Measurements from ENCODE around the gene ACO1.
"Not testable (repeated sequence)": the region's sequence is repeated elsewhere in the genome, so short reads cannot be mapped to it uniquely, and the experiment has no call there.

The ACO1 gene

GRCh38 chr9:32384364-32385151 is at the start of gene ACO1:
TSS of gene ACO1 (plus strand) at chr9:32384643. CDS start at chr9:32405507, 20,864 bp downstream.
- peak; percentile 94 for DNase-seq

DNA sequence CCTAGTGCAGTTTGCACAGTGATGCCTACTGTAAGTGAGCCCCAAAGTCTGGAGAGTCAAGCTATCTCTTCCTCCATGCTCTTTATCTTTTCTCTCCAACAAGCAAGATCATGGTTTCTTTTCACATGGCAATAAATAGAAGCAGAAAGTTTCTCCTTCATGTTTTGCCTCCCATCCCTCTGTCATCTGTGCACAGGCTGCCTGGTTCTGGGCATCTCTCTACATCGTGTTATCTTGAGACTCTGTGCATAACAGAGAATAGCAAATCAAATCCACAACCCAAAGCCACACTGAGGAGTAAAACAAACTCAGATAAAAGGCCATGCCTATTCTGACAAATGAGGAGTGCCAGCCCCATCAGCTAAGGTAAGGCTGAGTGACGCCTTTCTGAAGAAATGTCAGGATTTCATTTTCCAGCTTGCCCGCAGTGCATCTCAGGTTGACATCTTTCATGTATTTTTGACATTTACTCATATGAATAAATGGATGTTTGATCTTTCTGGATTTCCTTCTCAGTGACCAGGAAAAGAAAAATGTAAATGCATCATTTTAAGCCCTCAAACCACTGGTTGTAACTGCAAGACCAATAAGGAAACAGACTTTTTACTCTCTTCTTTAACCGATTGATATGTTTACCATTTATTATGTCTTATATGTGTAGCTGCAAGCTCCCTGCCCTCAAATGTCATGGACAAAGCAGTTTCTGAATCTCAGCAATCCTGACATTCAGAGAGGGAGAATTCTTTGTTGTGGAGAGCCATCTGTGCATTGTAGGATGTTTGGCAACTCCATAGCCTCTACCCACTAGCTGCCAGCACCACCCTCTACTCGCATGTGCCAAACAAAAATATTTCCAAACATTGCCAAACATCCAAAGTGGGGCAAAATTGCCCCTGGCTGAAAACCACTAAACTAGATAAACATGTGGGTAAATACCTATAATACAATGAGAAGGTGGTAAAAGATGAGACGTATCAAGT is 49.2 kb upstream of the ACO1 start:
- DNase-seq, result no peak

DNA sequence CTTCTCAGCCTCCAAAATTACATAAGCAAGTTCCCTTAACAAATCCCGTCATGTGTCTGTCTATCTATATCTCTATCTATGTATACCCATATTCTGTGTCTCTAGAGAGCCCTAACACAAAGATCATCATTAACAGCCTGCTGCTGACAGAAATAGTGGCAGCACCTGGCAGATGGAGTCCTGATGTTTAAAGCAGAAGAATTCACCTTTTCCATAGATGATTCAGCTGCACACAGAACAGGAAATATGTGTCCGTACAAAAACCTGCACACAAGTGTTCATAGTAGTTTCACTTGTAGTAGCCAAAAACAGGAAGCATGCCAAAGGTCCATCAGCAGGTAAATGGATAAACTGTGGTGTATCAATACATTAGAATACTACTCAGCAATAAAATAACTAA is 45.0 kb upstream of the ACO1 start:
- DNase-seq, result no peak

DNA sequence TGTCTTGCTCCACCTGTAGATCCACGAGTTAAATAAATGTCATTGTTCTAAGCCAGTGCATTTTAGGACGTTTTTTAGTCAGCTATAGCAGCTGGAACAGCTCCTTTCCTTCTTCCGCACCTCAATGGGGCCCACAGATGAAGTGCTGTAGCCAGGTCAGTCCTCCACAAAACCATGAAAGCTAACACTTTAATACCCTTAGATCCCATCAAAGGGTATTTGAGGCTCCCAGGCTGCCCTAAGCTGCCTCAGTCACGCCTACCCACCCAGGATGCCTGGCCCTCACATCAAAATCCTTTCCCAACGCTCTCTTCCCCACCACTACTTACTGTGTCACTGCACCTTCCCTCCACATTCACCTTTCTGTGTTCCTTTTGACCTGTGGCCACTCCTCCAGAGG is 44.1 kb upstream of the ACO1 start:
- no peak for DNase-seq

GRCh38 chr9:32344551-32345182 is 39.8 kb upstream of the ACO1 start:
- no peak for DNase-seq

GRCh38 chr9:32345243-32345642 is 39.2 kb upstream of the ACO1 start:
- no peak for DNase-seq

DNA sequence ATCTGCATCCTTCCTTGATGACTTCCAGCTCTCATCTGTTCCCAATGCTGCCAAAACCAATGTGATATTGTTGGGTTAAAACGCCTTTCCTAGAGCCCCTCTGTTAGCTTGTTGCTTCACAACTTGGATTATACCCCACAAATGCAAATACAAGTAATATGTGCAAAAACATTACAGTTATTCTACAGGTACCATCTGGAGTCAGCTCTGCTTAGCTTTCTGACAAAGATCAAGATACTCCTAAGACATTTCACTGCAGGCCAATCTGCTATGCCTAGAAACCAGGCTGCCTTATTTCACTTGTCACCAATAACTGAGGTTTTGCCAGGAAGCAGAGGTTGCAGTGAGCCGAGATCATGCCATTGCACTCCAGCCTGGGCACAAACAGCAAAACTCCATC is 36.9 kb upstream of the ACO1 start:
- DNase-seq, result no peak

DNA sequence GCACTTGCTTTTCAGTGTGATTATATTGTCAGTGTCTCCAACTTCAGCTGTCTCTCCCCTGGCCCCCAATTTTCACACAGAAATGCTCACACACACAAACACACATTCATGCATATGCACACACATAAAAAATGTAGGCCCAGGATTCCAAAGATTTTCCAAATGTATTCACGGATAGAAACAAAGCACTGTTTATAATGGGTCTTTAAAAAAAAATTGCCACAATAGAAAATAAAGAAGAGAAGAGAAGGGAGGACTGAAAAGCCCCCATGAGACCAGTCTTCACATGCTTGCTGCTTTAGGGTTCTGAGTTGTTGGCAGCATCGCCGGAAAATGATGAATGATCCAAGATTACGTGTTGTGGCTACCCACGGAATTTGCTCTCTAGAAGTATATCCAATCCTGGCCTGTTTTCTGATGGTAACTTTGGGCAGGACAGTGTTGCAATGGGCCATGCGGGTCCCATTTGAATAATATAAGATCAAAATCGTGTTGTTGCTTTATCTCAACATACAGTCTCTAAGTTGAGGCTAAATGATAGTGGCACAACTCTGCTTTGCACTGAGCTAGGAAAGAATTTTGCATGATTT is 36.2 kb upstream of the ACO1 start:
- no peak for DNase-seq

- no peak for DNase-seq
Observed at GRCh38 chr9:32349013-32349412, 35.4 kb upstream of the ACO1 start.

- DNase-seq, result no peak
Observed at GRCh38 chr9:32350682-32351081, 33.8 kb upstream of the ACO1 start.

GRCh38 chr9:32351845-32352244 is 32.6 kb upstream of the ACO1 start:
- DNase-seq, result no peak

GRCh38 chr9:32353476-32353875 is 31.0 kb upstream of the ACO1 start:
- DNase-seq, result not testable (repeated sequence)

- no peak for DNase-seq
Observed at GRCh38 chr9:32359452-32359851, 25.0 kb upstream of the ACO1 start.

DNA sequence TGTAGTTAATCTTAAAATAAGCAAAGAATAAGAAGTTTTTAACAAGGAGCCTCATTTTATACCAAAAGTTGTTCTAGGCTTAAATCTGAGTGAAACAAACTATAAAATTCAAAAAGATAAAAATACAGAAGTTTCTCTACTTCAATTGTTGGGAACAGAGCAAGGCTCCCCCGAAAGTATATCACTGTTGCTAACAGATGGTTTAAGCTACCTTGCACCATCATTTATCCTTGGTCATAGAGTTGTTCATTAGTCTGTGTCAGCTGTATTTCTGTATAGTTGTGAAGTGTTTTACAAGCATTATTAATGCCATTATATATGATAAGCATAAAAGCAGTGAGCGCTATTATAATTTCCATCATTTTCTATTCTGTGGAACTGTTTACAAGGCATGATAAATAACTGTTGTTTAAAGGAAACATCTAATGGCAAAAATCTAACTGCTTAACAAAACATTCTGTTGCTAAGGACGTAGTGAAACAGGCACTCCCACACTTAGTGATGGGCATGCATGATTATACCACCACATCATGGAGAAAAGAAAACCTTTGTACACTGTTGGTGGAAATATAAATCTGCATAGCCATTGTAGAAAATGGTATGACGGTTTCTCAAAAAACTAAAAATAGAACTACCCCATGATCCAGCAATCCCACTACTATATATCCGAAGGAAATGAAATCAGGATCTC is 23.3 kb upstream of the ACO1 start:
- no peak for DNase-seq

DNA sequence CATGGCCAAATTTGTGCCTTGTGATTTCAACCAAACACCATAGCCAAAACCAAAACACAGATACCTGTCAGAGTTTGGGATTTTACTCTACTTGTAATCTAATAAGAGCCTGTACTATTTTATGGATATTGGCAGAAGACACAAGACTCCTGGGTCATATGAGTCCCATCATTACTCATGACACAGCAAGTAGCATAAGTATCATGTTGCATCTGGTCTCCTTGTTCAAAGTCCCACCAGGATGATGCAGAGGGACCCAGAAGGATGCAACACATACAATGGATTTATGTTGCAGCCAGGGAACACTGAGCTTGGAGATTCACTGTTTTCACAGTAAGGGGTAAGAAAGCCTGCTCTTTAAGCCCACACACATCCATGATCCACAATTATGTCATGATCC is 13.2 kb upstream of the ACO1 start:
- no peak for DNase-seq

GRCh38 chr9:32371679-32372078 is 12.8 kb upstream of the ACO1 start:
- DNase-seq, result no peak

GRCh38 chr9:32376285-32376684 is 8.2 kb upstream of the ACO1 start:
- no peak for DNase-seq

- DNase-seq, result no peak
Observed at GRCh38 chr9:32378496-32378895, 5.9 kb upstream of the ACO1 start.

DNA sequence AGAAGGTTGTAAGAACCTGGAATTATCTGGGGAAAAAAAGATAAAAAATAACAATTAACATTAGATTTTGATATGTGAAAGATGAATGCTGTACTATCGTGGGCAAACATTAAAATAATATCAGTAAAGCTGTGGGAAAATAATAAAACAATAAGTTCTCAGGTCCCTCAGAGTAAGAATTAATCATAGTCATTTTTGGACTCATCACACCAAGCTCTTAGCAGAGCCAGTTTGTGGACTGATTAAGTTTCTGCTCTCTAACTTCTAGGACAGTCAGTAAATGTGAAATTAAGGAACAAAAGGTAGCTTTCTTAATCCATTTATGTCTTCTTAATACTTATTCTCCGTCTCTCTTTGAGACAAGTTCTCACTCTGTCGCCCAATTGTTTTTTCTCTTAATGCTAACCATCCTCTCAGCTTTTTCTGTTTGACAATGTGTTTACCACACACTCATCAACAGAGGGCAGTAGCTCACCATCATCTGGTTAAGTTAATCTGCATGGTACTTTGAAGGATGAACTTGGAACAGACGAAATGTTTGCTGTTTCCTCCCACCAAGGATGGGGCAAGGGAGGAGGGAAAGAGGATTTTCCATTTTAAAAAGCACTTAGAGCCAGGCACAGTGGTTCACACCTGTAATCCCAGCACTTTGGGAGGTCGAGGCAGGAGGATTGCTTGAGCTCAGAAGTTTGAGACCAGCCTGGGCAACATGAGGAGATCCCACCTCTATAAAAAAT is 5.3 kb upstream of the ACO1 start:
- no peak for DNase-seq

GRCh38 chr9:32380944-32381343 is 3.5 kb upstream of the ACO1 start:
- no peak for DNase-seq

DNA sequence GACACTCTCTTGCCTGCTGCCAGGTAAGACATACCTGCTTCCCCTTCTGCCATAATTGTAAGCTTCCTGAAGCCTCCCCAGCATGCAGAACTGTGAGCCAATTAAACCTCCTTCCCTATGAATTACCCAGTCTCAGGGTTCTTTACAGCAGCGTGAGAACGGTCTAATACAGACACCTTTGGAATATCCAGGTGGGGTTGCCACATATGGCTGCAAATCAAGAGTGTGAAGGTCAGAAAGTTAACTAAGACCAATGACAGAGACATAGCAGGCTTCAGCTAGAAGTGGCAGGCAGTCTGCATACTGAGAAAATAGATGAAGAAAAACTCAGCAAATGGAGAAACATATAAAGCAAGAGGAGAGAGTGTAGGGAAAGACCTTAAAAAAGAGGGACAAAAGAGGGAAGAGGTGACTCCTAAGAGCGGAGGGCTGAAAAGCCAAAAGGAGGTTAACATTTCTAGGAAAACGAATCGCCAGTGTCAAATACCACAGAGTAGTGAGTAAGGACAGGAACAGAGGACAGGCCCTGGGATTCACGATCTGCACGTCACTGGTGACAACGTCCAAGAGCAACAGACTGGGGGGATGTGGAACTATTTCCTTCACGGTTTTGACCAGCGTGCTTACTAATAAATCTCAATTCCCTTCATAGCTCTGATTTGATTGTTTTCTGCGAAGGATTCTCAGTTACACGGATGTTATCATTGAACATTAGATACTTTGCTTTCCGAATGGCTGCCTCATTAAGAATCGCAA is 1.7 kb upstream of the ACO1 start:
- no peak for DNase-seq

Data from activated CD8-positive, alpha-beta memory T cell treated with anti-CD3 and anti-CD28 coated beads for 24 hours (primary cell).